Measurements from ENCODE around the gene PDK3.

PDK3 gene

GRCh38 chrX:24426340-24426913 lies 38.7 kb upstream of the PDK3 start:
- Histone ChIP-seq H3K36me3 (no peaks in the 10 kb centered on the region), H3K9me3 (ENCODE audit: severe bottlenecking) (peaks cover 5% of the 10 kb centered on the region), H3K27me3 (ENCODE audit: insufficient read depth, low read depth, severe bottlenecking) (peaks cover 3% of the 10 kb centered on the region), H3K4me3 (ENCODE audit: low read depth, low read length) (no peak overlapping the region), H3K27ac (no peak overlapping the region)
- no peak for TF ChIP-seq CTCF (IDR thresholded peaks at IDR 0.05; ENCODE audit: low read depth, low read length)
- DNase-seq, result no peak

GRCh38 chrX:24426921-24427746 lies 38.0 kb upstream of the PDK3 start:
- Histone ChIP-seq H3K4me3 (ENCODE audit: low read depth, low read length) (no peak overlapping the region), H3K9me3 (ENCODE audit: severe bottlenecking) (peaks cover 5% of the 10 kb centered on the region), H3K36me3 (no peaks in the 10 kb centered on the region), H3K27ac (no peak overlapping the region), H3K27me3 (ENCODE audit: insufficient read depth, low read depth, severe bottlenecking) (peaks cover 3% of the 10 kb centered on the region)
- DNase-seq, result no peak
- no peak for TF ChIP-seq CTCF (IDR thresholded peaks at IDR 0.05; ENCODE audit: low read depth, low read length)

GRCh38 chrX:24427747-24428019 lies 37.4 kb upstream of the PDK3 start:
- H3K27ac ChIP-seq, result no peak overlapping the region
- DNase-seq, result no peak
- TF ChIP-seq CTCF (IDR thresholded peaks at IDR 0.05; ENCODE audit: low read depth, low read length), result no peak
- no peaks in the 10 kb centered on the region for H3K36me3 ChIP-seq
- H3K27me3 ChIP-seq (ENCODE audit: insufficient read depth, low read depth, severe bottlenecking), result peaks cover 3% of the 10 kb centered on the region
- H3K9me3 ChIP-seq (ENCODE audit: severe bottlenecking), result peaks cover 5% of the 10 kb centered on the region
- H3K4me3 ChIP-seq (ENCODE audit: low read depth, low read length), result no peak overlapping the region

GRCh38 chrX:24428516-24428915 lies 36.6 kb upstream of the PDK3 start:
- H3K4me3 ChIP-seq (ENCODE audit: low read depth, low read length), result no peak overlapping the region
- no peak overlapping the region for H3K27ac ChIP-seq
- no peaks in the 10 kb centered on the region for H3K36me3 ChIP-seq
- peaks cover 5% of the 10 kb centered on the region for H3K27me3 ChIP-seq (ENCODE audit: insufficient read depth, low read depth, severe bottlenecking)
- TF ChIP-seq CTCF (IDR thresholded peaks at IDR 0.05; ENCODE audit: low read depth, low read length), result no peak
- no peak for DNase-seq
- H3K9me3 ChIP-seq (ENCODE audit: severe bottlenecking), result peaks cover 5% of the 10 kb centered on the region

- no peak for DNase-seq
- no peak for TF ChIP-seq CTCF (IDR thresholded peaks at IDR 0.05; ENCODE audit: low read depth, low read length)
- no peaks in the 10 kb centered on the region for H3K36me3 ChIP-seq
- no peak overlapping the region for H3K4me3 ChIP-seq (ENCODE audit: low read depth, low read length)
- H3K27me3 ChIP-seq (ENCODE audit: insufficient read depth, low read depth, severe bottlenecking), result peaks cover 8% of the 10 kb centered on the region
- H3K9me3 ChIP-seq (ENCODE audit: severe bottlenecking), result no peaks in the 10 kb centered on the region
- H3K27ac ChIP-seq, result no peak overlapping the region
Measured at GRCh38 chrX:24435060-24435459, 30.0 kb upstream of the PDK3 start.

GRCh38 chrX:24443918-24444317 lies 21.2 kb upstream of the PDK3 start:
- Histone ChIP-seq H3K4me3 (ENCODE audit: low read depth, low read length) (no peak overlapping the region), H3K9me3 (ENCODE audit: severe bottlenecking) (peaks cover 3% of the 10 kb centered on the region), H3K27me3 (ENCODE audit: insufficient read depth, low read depth, severe bottlenecking) (peaks cover 8% of the 10 kb centered on the region), H3K36me3 (no peaks in the 10 kb centered on the region), H3K27ac (no peak overlapping the region)
- no peak for DNase-seq
- TF ChIP-seq CTCF (IDR thresholded peaks at IDR 0.05; ENCODE audit: low read depth, low read length), result no peak

Data from WERI-Rb-1 (cell line).